K562 (cell line): ENCODE results near the gene PTCH1. TPM values are rescaled to one million over a fixed set of nuclear protein-coding genes. Genes with fewer than 3 reads are reported as not detected.

ENCODE experiments used
- ARID2 ChIP-seq: fragments of 450-650 bp; IDR thresholded peaks from 2 replicates; pipeline ENCODE4 v1.6.1; 2017; ENCODE audit warnings: antibody characterized with exemption, mild to moderate bottlenecking
- CHCHD3 ChIP-seq: fragments of 250-450 bp; sonication (Bioruptor Pico); IDR thresholded peaks from 2 replicates; pipeline ENCODE4 v2.1.2; 2022; ENCODE audit warnings: mild to moderate bottlenecking
- CHD4 ChIP-seq: fragments of 200-600 bp; sonication (generic); IDR thresholded peaks from 3 replicates; pipeline ENCODE4 v1.6.1; 2012; ENCODE audit warnings: low read depth, mild to moderate bottlenecking, mixed read lengths, low read length, inconsistent platforms; ENCODE audit not compliant: insufficient read depth, insufficient replicate concordance, poor library complexity, severe bottlenecking
- DPF2 ChIP-seq: fragments of 450-650 bp; IDR thresholded peaks from 2 replicates; pipeline ENCODE4 v1.6.1; 2016
- ETV1 ChIP-seq: fragments of 450-650 bp; conservative IDR thresholded peaks from 2 replicates; pipeline ENCODE4 v1.6.1; 2016; ENCODE audit warnings: missing genetic modification characterization, control low read depth, low read depth, missing compliant biosample characterization
- FIP1L1 ChIP-seq: fragments of 200-400 bp; formaldehyde crosslinking; IDR thresholded peaks from 2 replicates; pipeline ENCODE4 v1.6.1; 2018; ENCODE audit warnings: mild to moderate bottlenecking, low read depth, low read length; ENCODE audit not compliant: poor library complexity, severe bottlenecking
- HDAC2 ChIP-seq: fragments of 450-650 bp; IDR thresholded peaks from 2 replicates; pipeline ENCODE4 v1.6.1; 2016; ENCODE audit warnings: mild to moderate bottlenecking
- HLTF ChIP-seq: fragments of 450-650 bp; IDR thresholded peaks from 2 replicates; pipeline ENCODE4 v1.6.1; 2016
- KAT7 ChIP-seq: sonication (generic); formaldehyde crosslinking; IDR thresholded peaks from 2 replicates; pipeline ENCODE4 v1.8.0; 2022; ENCODE audit warnings: missing genetic modification reagents, mild to moderate bottlenecking, borderline replicate concordance
- MAZ ChIP-seq, 2 experiments: fragments of 450-650 bp in 1 of 2; sonication (generic) in 1 of 2; formaldehyde crosslinking; IDR thresholded peaks in 1 of 2; conservative IDR thresholded peaks in 1 of 2; 2 replicates each; pipeline versions ENCODE4 v1.4.0 to v1.5.0; 2020; ENCODE audit warnings: mild to moderate bottlenecking in 1 of 2, missing genetic modification reagents in 1 of 2
- MBD2 ChIP-seq: sonication (generic); IDR thresholded peaks from 2 replicates; pipeline ENCODE4 v1.6.1; 2016; ENCODE audit warnings: low read depth, borderline replicate concordance
- MCM2 ChIP-seq: fragments of 450-650 bp; IDR thresholded peaks from 2 replicates; pipeline ENCODE4 v1.6.1; 2017; ENCODE audit warnings: low read depth, mild to moderate bottlenecking
- MEIS2 ChIP-seq: fragments of 450-650 bp; IDR thresholded peaks from 2 replicates; pipeline ENCODE4 v1.6.1; 2014; ENCODE audit warnings: mild to moderate bottlenecking; ENCODE audit not compliant: partially characterized antibody
- NFIC ChIP-seq: fragments of 450-650 bp; IDR thresholded peaks from 2 replicates; pipeline ENCODE4 v1.6.1; 2017; ENCODE audit warnings: mild to moderate bottlenecking, inconsistent platforms
- NR1H2 ChIP-seq: sonication (generic); formaldehyde crosslinking; IDR thresholded peaks from 2 replicates; pipeline ENCODE4 v1.4.0; 2020; ENCODE audit warnings: mild to moderate bottlenecking, missing genetic modification reagents
- POLR2A ChIP-seq: fragments of 450-650 bp; conservative IDR thresholded peaks from 2 replicates; pipeline ENCODE4 v1.6.1; 2016
- RBM22 ChIP-seq: fragments of 200-400 bp; formaldehyde crosslinking; IDR thresholded peaks from 2 replicates; pipeline ENCODE4 v1.6.1; 2018; ENCODE audit warnings: low read length, low read depth; ENCODE audit not compliant: poor library complexity, severe bottlenecking
- SMAD4 ChIP-seq: fragments of 250-450 bp; sonication (Bioruptor Pico); conservative IDR thresholded peaks from 2 replicates; pipeline ENCODE4 v1.8.0; 2021; ENCODE audit warnings: inconsistent platforms, mild to moderate bottlenecking, moderate library complexity
- SMARCE1 ChIP-seq: fragments of 450-650 bp; IDR thresholded peaks from 2 replicates; pipeline ENCODE4 v1.7.1; 2016; ENCODE audit warnings: mild to moderate bottlenecking
- TEAD1 ChIP-seq, 2 experiments: fragments of 450-650 bp in 1 of 2; sonication (generic) in 1 of 2; formaldehyde crosslinking; IDR thresholded peaks; 2 replicates each; pipeline versions ENCODE4 v1.4.0 to v1.8.0; 2020 to 2022; ENCODE audit warnings: mild to moderate bottlenecking in 2 of 2, missing genetic modification reagents in 1 of 2
- TRIM24 ChIP-seq, 2 experiments: fragments of 450-650 bp; IDR thresholded peaks; 2 replicates each; pipeline ENCODE4 v1.6.1; 2016
- U2AF2 ChIP-seq: fragments of 200-400 bp; formaldehyde crosslinking; optimal IDR thresholded peaks from 2 replicates; pipeline ENCODE3; 2017; ENCODE audit warnings: low read depth, mild to moderate bottlenecking, low read length
- ZBTB7A ChIP-seq: IDR thresholded peaks from 2 replicates; pipeline ENCODE4 v1.6.1; 2011; ENCODE audit warnings: low read depth, mild to moderate bottlenecking, low read length, moderate library complexity, borderline replicate concordance; ENCODE audit not compliant: control insufficient read depth
- ZNF165 ChIP-seq: fragments of 250-450 bp; sonication (Bioruptor Pico); IDR thresholded peaks from 2 replicates; pipeline ENCODE4 v1.4.0; 2020; ENCODE audit warnings: borderline replicate concordance
- ZNF239 ChIP-seq: fragments of 250-450 bp; sonication (Bioruptor Pico); IDR thresholded peaks from 2 replicates; pipeline ENCODE4 v1.4.0; 2020; ENCODE audit warnings: mild to moderate bottlenecking
- ZNF277 ChIP-seq: fragments of 250-450 bp; sonication (Bioruptor Pico); IDR thresholded peaks from 2 replicates; pipeline ENCODE4 v1.8.0; 2022; ENCODE audit warnings: inconsistent platforms, mild to moderate bottlenecking, moderate library complexity, borderline replicate concordance
- ZNF717 ChIP-seq: fragments of 250-450 bp; sonication (Bioruptor Pico); IDR thresholded peaks from 2 replicates; pipeline ENCODE4 v1.5.0; 2021
- ZNF764 ChIP-seq: fragments of 250-450 bp; sonication (Bioruptor Pico); IDR thresholded peaks from 2 replicates; pipeline ENCODE4 v1.4.0; 2020; ENCODE audit warnings: low read depth, mild to moderate bottlenecking, moderate library complexity
- polyA plus RNA-seq, 8 experiments: library from polyadenylated mRNA; depleted of rRNA in 4 of 8; stranded (reverse) in 5 of 8; unstranded in 3 of 8; fragments of >200 nt; fragmentation: Nextera tagmentation in 2 of 8; fragmentation: Illumina TruSeq in 1 of 8; extraction: Ambion mirVana in 2 of 8; extraction: Trizol in 1 of 8; gene quantifications; 2 replicates each; pipeline versions ENCODE4 v1.2.1 to v1.2.3, GENCODE V29; 2011 to 2014; ENCODE audit warnings: inconsistent platforms in 1 of 8, missing spikeins in 1 of 8
- total RNA-seq, 7 experiments: library from RNA; depleted of rRNA in 6 of 7; stranded (reverse); fragments of >200 nt in 6 of 7; fragmentation: Illumina TruSeq in 2 of 7; extraction: Trizol in 2 of 7; gene quantifications; 2 replicates each; pipeline versions ENCODE4 v1.2.1 to v1.2.3, GENCODE V29; 2011 to 2021; ENCODE audit warnings: low replicate concordance in 1 of 7

The PTCH1 gene
- total and polyA plus RNA-seq, 9 of the 15 experiments (the other 6 are each of a cell fraction or from before 2014, with no cell fraction given) = 0.70 to 9.9 (median 3.8) TPM

DNA sequence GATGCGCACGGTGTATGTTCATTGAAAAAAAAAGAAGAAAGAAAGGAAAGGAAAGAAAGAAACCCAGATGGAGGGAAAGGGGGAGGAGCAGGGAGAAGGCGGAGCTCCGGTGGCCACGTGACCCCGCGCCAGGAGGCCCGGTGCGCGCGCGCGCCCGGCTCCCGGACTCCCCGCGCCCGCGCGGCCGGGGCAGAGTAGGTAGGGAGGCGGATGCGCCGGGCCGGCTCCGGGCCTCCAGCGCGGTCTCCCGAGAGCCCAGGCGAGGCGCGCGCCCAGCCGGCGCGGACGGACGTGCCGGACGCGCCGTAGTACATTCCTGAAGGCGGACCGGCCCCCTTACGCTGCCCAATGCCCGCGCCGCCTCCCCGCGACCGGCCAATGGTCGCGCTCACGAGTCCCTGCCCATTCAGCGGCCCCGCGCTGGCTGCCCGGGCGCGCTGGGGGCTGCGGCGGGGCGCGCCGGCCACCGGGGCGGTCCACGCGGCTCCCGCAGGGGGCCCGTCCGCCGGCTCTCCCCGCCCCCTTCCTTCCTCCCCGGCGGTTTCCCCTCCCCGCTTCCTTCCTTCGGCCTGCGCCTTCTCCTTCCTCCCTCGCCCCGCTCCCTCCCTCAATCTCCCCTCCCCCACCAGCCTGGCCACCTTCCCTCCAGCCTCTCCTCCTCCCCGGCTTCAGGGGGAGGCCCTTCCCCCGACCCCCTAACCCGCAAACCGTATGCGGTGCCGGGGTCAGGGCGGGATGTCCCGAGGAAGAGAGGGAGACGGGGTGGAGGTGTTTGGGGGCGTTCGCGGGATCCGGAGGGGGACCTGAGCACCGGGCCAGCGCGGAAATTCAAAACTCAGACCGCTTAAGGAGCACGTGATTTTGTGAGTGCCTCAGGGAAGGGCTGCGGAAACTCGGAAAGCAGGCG is 5.8 kb downstream of the PTCH1 start (continued):
- peak; percentile 55 to 68; a peak in 3 of 4 replicates for TF ChIP-seq MAZ (CRISPR knock-in tag; conservative IDR thresholded peaks at IDR 0.05 in 1 of 2, IDR thresholded peaks at IDR 0.05 in 1 of 2)
- TF ChIP-seq ARID2 = 0 out of 2 replicates have a peak, but pooled peaks have one; percentile 28
- no peak for TF ChIP-seq ZNF277 (CRISPR knock-in tag)
- no peak for TF ChIP-seq NR1H2 (CRISPR knock-in tag)
- no peak for TF ChIP-seq CHCHD3 (CRISPR knock-in tag)
- TF ChIP-seq U2AF2 = no peak
- TF ChIP-seq KAT7 (CRISPR knock-in tag) = no peak
- TF ChIP-seq TEAD1 (CRISPR knock-in tag; IDR thresholded peaks at IDR 0.05) = peak in 1 of 2 experiments; percentile 84; a peak in 1 of 4 replicates
- TF ChIP-seq CHD4 = peak; percentile 46
- TF ChIP-seq SMARCE1 = peak; percentile 61
- peak; percentile 71 for TF ChIP-seq DPF2
- no peak for TF ChIP-seq ZNF764
- peak; percentile 52 for TF ChIP-seq NFIC
- TF ChIP-seq ZNF239 (CRISPR knock-in tag) = no peak
- no peak for TF ChIP-seq ZNF717 (CRISPR knock-in tag)
- TF ChIP-seq ETV1 (tag) = peak; percentile 69
- TF ChIP-seq RBM22 = peak; percentile 45
- TF ChIP-seq ZBTB7A = peak; percentile 78
- peak; percentile 49 for TF ChIP-seq FIP1L1
- peak; percentile 77 for TF ChIP-seq POLR2A
- TF ChIP-seq SMAD4 (CRISPR knock-in tag) = no peak; the same call in none of the 2 replicates
- peak; percentile 49; the same call in 1 of the 2 replicates for TF ChIP-seq HLTF
- TF ChIP-seq MBD2 = no peak
- TF ChIP-seq MCM2 = no peak
- no peak for TF ChIP-seq ZNF165 (CRISPR knock-in tag)
- peak; percentile 48 to 76; a peak in 3 of 4 replicates for TF ChIP-seq TRIM24 (IDR thresholded peaks at IDR 0.05)
- peak; percentile 83; the same call in 1 of the 2 replicates for TF ChIP-seq HDAC2
- TF ChIP-seq MEIS2 = peak; percentile 56
